ENCODE data around the gene EHF. TPM values are rescaled to one million over a fixed set of nuclear protein-coding genes. Genes with fewer than 3 reads are reported as not detected.

EHF gene
- total and polyA plus RNA-seq, 4 donors: 8.9 to 144 (median 62.9) TPM

DNA sequence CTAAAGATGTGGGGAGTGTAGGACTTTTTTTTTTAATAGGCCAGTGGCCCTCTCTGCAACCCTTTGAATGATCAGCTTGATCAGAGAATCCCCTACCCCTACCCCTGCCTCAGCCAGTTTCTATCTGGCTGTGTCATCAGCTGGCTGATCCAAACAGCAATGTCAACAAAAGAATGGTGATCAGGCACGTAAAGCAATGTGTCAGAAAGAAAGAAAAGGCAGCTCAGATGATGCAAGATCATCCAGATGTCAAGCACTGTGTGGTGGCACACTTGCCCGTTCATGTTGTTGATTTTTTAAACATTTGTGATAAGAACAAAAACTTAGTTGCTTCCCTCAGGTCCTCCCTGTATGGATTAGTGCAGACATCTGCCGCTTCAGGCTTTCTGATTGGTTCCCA is 26.3 kb upstream of the EHF start:
- no peak for ATAC-seq (ENCODE audit: insufficient read depth, low FRiP score)
- H3K4me3 ChIP-seq: no peak overlapping the region
- 63 to 74% methylated on average over 3 of the region's 3 CpGs for WGBS, 2 donors

DNA sequence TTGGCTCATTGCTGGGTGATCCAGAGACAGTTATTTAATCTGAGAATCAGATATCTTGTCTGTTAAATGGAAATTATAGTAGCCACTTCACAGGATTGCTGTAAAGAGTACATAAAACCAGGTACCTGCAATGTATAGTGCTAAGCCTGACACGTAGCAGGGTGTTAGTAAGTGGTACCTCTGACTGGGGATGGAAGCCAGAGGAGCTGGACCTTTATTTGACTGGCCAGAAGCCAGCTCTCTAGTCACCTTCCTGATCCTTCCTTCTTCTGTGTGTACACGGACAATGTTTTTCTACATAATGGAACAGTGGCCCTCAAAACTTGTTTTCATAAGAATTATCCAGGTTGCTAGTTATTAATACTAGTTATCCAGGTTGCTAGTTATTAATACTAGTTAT is 25.5 kb upstream of the EHF start:
- TF ChIP-seq, protein P1, sequence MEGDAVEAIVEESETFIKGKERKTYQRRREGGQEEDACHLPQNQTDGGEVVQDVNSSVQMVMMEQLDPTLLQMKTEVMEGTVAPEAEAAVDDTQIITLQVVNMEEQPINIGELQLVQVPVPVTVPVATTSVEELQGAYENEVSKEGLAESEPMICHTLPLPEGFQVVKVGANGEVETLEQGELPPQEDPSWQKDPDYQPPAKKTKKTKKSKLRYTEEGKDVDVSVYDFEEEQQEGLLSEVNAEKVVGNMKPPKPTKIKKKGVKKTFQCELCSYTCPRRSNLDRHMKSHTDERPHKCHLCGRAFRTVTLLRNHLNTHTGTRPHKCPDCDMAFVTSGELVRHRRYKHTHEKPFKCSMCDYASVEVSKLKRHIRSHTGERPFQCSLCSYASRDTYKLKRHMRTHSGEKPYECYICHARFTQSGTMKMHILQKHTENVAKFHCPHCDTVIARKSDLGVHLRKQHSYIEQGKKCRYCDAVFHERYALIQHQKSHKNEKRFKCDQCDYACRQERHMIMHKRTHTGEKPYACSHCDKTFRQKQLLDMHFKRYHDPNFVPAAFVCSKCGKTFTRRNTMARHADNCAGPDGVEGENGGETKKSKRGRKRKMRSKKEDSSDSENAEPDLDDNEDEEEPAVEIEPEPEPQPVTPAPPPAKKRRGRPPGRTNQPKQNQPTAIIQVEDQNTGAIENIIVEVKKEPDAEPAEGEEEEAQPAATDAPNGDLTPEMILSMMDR (IDR thresholded peaks at IDR 0.05; ENCODE audit: control extremely low read depth, extremely low read depth): no peak

More for the DNA sequence above, 26.3 kb upstream of the EHF start:
- H3K27ac ChIP-seq (ENCODE audit: low read depth in 1 of 2, low read length in 1 of 2): no peak overlapping the region
- H3K9me3 ChIP-seq (ENCODE audit: control insufficient read depth in 4 of 4, insufficient read depth in 3 of 4, low read length in 3 of 4): no peaks in the 10 kb centered on the region
- no peaks in the 10 kb centered on the region for H3K27me3 ChIP-seq (ENCODE audit: control insufficient read depth in 3 of 3, insufficient read depth in 3 of 3, low read length in 2 of 3)
- no peak for DNase-seq
- TF ChIP-seq, protein P1 (IDR thresholded peaks at IDR 0.05; ENCODE audit: control extremely low read depth, extremely low read depth): no peak
- no peak overlapping the region for H3K9ac ChIP-seq (ENCODE audit: insufficient read depth in 1 of 2, low read length in 2 of 2)
- H3K4me1 ChIP-seq (ENCODE audit: control insufficient read depth in 5 of 5, insufficient read depth in 5 of 5, low read length in 5 of 5): peaks cover 0 to 19% (median 4%) of the 10 kb centered on the region in 5 donors
- no peaks in the 10 kb centered on the region for H3K36me3 ChIP-seq (ENCODE audit: control insufficient read depth in 4 of 4, insufficient read depth in 4 of 4, low read length in 4 of 4)

GRCh38 chr11:34595960-34596644 is 24.8 kb upstream of the EHF start:
- peaks cover 0 to 34% (median 18%) of the 10 kb centered on the region in 5 donors for H3K4me1 ChIP-seq (ENCODE audit: control insufficient read depth in 5 of 5, insufficient read depth in 5 of 5, low read length in 5 of 5)
- no peaks in the 10 kb centered on the region for H3K9me3 ChIP-seq (ENCODE audit: control insufficient read depth in 4 of 4, insufficient read depth in 3 of 4, low read length in 3 of 4)
- no peaks in the 10 kb centered on the region for H3K27me3 ChIP-seq (ENCODE audit: control insufficient read depth in 3 of 3, insufficient read depth in 3 of 3, low read length in 2 of 3)
- no peak for DNase-seq
- ATAC-seq (ENCODE audit: insufficient read depth, low FRiP score): no peak
- no peak overlapping the region for H3K27ac ChIP-seq (ENCODE audit: low read depth in 1 of 2, low read length in 1 of 2)
- H3K4me3 ChIP-seq: no peak overlapping the region
- no peaks in the 10 kb centered on the region for H3K36me3 ChIP-seq (ENCODE audit: control insufficient read depth in 4 of 4, insufficient read depth in 4 of 4, low read length in 4 of 4)
- H3K9ac ChIP-seq (ENCODE audit: insufficient read depth in 1 of 2, low read length in 2 of 2): no peak overlapping the region
- 94 to 97% methylated on average over 11 of the region's 11 CpGs for WGBS, 2 donors
- TF ChIP-seq, protein P1 (IDR thresholded peaks at IDR 0.05; ENCODE audit: control extremely low read depth, extremely low read depth): no peak

More for the DNA sequence above, 25.5 kb upstream of the EHF start:
- WGBS, 2 donors: 60 to 75% methylated on average over 2 of the region's 2 CpGs
- DNase-seq (no peak), ATAC-seq (ENCODE audit: insufficient read depth, low FRiP score) (no peak)
- Histone ChIP-seq H3K4me1 (ENCODE audit: control insufficient read depth in 5 of 5, insufficient read depth in 5 of 5, low read length in 5 of 5) (peaks cover 0 to 27% (median 12%) of the 10 kb centered on the region in 5 donors), H3K9me3 (ENCODE audit: control insufficient read depth in 4 of 4, insufficient read depth in 3 of 4, low read length in 3 of 4) (no peaks in the 10 kb centered on the region), H3K27me3 (ENCODE audit: control insufficient read depth in 3 of 3, insufficient read depth in 3 of 3, low read length in 2 of 3) (no peaks in the 10 kb centered on the region), H3K4me3 (no peak overlapping the region), H3K36me3 (ENCODE audit: control insufficient read depth in 4 of 4, insufficient read depth in 4 of 4, low read length in 4 of 4) (no peaks in the 10 kb centered on the region), H3K9ac (ENCODE audit: insufficient read depth in 1 of 2, low read length in 2 of 2) (no peak overlapping the region), H3K27ac (ENCODE audit: low read depth in 1 of 2, low read length in 1 of 2) (no peak overlapping the region)
